GM18867 (cell line): Measurements from ENCODE around the gene MED23.

Experiments used
- ATAC-seq: cut with Tn5 transposase; IDR thresholded peaks from one replicate; pipeline ENCODE4 v1.9.1; 2021; ENCODE audit warnings: mild to moderate bottlenecking, moderate library complexity; ENCODE audit not compliant: unreplicated experiment

Gene MED23, protein sequence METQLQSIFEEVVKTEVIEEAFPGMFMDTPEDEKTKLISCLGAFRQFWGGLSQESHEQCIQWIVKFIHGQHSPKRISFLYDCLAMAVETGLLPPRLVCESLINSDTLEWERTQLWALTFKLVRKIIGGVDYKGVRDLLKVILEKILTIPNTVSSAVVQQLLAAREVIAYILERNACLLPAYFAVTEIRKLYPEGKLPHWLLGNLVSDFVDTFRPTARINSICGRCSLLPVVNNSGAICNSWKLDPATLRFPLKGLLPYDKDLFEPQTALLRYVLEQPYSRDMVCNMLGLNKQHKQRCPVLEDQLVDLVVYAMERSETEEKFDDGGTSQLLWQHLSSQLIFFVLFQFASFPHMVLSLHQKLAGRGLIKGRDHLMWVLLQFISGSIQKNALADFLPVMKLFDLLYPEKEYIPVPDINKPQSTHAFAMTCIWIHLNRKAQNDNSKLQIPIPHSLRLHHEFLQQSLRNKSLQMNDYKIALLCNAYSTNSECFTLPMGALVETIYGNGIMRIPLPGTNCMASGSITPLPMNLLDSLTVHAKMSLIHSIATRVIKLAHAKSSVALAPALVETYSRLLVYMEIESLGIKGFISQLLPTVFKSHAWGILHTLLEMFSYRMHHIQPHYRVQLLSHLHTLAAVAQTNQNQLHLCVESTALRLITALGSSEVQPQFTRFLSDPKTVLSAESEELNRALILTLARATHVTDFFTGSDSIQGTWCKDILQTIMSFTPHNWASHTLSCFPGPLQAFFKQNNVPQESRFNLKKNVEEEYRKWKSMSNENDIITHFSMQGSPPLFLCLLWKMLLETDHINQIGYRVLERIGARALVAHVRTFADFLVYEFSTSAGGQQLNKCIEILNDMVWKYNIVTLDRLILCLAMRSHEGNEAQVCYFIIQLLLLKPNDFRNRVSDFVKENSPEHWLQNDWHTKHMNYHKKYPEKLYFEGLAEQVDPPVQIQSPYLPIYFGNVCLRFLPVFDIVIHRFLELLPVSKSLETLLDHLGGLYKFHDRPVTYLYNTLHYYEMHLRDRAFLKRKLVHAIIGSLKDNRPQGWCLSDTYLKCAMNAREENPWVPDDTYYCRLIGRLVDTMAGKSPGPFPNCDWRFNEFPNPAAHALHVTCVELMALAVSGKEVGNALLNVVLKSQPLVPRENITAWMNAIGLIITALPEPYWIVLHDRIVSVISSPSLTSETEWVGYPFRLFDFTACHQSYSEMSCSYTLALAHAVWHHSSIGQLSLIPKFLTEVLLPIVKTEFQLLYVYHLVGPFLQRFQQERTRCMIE (N-terminal part only)

DNA sequence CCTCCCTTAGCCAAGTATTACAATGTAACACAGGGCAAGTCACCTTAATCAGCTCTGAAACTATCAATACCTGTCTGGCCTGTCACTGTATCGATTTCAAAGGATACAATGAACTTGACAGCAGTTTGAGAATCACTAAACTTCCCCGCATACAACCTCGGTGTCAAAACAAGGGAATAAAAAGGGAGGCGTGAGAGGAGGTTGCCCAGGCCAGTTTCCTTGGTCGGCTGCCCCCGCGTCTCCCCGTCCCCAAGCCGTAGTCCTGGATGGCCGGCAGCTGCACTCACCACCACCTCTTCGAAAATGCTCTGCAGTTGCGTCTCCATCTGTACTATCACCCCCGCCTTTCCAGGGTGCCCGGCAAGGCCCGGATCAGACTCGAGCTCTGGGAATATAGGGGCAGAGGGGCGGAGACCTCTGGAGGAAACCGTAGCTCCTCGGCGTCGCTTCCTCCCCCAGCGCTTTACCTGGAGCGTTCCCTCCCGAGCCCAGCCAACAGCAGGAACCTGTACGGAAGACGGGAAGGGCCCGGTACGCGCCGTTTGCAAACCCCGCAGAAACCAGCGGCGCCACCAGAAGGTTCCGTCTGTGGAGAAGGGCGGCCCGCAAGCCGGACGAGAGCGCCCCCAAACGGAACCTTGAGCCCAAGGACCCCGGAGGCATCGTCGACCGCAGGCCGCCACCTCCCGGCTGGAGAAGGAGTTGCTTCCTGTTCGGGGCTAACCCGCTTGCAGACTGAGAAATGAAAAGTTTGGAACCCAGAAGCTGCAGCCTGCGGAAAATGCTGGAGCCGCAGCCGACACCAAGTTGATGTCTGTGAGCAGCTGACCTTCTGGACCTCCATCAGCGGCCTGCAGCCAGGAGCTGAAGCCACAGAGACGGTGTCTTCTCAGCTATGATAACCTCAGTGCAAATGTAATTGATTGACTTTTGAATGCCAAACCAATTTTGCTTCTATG is at the start of gene MED23:
TSS of gene MED23 (minus strand) at position 519 of the 959 bp plus-strand sequence. CDS start at position 326, 193 bp downstream.
- peak; percentile 97 for ATAC-seq

- ATAC-seq = no peak
These were observed 45.1 kb upstream of the MED23 start for GRCh38 chr6:131673184-131673583.

DNA sequence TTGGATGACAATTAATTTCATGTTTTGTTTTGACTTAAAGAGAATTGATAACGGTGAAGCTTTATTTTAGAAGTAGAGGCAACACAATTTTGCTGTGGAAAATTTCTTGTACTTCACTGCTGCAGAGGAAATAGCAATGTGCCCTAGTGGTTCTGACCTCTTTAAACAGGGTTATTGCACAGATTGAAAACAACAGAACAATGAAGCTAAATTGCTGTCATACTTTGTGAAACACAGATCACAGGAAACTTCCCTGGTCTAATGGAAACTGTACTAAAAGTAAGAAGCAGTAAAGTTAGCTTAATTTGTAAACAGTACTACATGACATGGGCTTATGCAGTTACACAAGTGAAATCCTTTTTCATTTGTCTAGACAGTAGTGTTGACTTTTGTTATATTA is 41.8 kb upstream of the MED23 start:
- no peak for ATAC-seq

DNA sequence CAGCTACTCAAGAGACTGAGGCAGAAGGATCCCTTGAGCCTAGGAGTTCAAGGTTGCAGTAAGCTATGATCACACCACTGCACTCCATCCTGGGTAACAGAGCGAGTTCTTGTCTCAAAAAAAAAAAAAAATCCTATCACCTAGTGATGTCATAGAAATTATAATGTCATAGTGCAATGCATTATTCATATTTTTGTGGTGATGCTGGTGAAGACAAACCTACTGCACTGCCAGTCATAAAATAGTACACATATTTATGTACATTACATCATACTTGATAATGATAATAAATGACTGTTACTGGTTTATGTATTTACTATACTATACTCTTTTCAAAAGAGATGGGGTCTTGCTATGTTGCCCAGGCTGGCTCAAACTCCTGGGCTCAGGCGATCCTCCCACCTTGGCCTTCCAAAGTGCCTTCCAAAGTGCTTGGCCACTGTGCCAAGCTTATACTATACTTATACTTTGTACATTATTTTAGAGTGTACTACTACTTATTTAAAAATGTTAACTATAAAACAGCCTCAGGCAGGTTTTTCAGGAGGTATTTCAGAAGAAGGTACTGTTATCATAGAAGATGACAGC is 35.6 kb upstream of the MED23 start:
- ATAC-seq = no peak

- ATAC-seq = no peak
These were observed 32.2 kb upstream of the MED23 start for GRCh38 chr6:131660195-131660594.

- no peak for ATAC-seq
These were observed 30.2 kb upstream of the MED23 start for GRCh38 chr6:131658287-131658686.

- ATAC-seq = no peak
These were observed 29.6 kb upstream of the MED23 start for GRCh38 chr6:131657630-131658111.

GRCh38 chr6:131657222-131657621 is 29.2 kb upstream of the MED23 start:
- ATAC-seq = no peak

GRCh38 chr6:131656667-131657066 is 28.6 kb upstream of the MED23 start:
- ATAC-seq = no peak

DNA sequence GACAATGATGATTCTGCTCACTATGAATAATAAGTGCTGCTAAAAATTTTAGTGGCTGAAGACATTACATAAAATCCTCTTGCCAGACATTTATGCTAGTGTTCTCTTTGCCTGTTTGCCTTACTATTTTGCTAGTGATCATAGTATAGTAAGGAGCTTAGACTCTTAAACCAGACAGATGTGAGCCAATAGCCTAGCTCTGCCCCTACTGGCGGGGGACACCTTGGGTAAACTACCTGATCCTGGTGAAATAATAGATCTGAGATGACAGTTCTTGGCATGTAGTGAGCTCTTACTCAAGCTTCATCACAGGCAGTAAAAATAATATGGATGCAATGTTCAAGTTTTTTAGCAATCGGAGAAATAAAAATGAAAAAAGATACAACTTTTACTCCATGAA is 27.9 kb upstream of the MED23 start:
- no peak for ATAC-seq

- ATAC-seq = no peak
These were observed 27.3 kb upstream of the MED23 start for GRCh38 chr6:131655387-131655786.

- no peak for ATAC-seq
These were observed 26.3 kb upstream of the MED23 start for GRCh38 chr6:131654326-131654725.

DNA sequence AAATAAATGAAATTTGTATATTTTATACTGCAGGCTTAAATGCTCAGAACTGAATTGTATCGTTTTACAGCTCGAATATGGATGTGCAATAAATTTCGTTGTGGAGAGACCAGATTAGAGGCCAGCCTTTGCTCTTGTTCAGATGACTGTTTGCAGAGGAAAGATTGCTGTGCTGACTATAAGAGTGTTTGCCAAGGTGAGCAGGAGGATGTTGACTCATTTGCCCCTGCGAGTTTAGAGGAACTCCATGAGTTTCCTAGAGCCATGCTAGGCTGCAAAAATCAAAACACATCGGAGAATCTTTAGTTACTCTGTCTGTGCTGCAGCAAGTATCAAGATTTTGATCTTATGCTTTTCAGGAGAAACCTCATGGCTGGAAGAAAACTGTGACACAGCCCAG is 24.4 kb upstream of the MED23 start:
- ATAC-seq = no peak

DNA sequence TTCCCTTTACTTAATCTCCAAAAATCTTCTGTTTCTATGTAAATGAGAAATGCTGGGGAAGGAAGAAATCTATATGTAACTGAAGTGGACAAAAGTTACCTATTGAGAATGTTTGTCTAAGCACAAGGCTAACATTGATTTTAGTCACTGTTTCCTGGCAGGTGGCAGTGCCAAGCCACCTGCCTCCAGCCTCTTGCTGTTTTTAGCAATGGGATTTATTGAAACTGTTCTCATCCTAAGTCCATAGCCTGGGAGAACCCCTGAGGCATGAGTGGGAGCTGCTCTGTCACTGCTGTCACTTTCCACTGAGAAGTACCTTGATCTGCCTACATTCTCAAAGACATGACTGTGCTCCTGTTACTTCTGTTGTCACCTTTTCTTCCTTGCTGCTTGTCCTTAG is 23.7 kb upstream of the MED23 start:
- no peak for ATAC-seq

DNA sequence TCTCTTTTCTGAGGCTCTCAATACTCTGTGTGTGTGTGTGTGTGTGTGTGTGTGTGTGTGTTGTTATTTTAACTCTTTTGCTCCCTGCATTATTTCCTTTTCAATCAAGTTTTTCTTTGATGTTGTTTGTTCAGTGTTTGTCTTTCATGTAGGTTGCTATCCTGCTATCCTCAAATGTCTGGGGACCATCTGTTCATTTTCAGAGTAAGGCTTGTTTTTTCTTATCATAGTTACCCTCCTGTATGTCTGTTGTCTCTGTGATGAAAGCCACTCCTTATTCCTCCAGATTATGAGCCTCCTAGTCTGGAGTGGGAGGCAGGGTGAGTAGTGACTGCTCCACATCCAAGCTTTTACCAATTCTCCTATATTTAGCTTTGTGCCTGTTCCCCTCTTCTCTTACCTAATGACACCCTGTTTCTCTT is 18.2 kb upstream of the MED23 start:
- no peak for ATAC-seq

DNA sequence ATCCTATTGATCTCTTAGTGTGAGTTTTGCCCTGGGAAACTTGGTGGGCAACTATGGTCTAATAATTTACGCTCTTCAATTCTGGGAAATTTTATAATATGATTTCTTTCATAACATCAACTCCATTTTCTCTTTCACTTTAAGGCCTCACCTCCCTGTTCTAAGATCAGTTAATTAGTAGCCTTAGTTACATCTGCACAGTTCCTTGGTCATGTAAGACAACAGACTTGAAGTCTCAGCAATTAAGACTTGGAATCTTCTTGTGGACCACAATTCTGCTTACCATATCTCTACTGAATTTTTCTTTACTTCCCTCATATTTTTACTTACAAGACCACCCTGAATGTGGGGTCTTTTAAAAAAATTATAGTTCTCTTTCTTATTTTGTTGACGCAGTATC is 17.8 kb upstream of the MED23 start:
- no peak for ATAC-seq

GRCh38 chr6:131644921-131645320 is 16.9 kb upstream of the MED23 start:
- ATAC-seq = no peak

DNA sequence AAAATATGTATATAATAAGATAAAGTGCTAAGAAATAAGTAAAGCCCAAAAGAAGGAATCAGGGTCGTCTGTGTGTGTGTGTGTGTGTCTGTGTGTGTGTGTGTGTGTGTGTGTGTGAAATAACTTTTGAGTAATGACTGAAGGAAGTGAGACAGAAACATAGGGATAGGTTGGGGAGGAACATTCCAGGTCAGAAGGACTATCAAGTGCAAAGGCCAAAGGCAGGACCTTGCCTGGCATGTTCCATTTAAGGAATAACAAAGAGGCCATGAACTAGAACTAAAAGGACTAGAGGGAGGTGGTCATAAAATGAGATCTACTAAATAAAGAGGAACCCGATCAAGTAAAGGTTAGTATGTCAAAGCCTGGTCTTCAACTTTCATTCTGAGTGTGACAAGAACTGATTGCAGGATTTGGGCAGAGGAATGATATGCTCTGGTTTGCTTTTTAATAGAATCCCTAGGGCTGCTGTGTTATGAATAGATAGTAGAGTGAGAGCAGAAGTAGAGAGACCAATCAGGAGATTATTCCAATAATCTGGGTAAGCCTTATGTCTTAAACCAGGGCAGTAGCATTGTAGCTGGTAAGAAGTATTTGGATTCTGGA is 15.9 kb upstream of the MED23 start:
- no peak for ATAC-seq

DNA sequence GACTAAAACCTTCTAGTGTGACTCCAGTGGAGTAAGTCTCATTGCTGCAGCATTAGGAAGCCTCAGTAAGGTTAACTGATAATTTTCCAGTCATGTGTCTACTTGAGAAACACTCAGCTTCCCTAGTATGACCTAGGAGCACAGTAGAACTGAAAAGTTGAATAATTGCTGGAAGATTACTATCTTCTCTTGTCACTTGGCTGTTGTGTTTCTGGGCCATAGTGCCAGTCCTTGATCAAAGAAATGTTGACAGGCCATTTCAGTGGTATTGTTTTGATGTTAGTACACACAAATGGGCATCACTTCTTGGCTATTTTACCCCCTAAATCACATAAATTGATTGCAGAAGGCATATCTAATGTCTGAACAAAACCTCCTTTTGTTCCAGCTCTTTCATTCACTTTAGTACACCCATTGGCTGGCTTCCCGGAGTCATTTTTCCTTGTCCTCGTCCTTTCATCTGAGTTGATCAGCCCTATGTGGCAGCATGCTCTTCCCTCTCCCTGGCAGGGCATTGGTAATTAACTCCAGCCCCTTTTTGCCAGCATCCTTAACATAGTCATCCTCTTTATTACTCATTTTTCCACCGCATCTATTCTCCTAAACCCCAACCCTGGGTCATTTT is 15.1 kb upstream of the MED23 start:
- ATAC-seq = no peak
